CD4-positive, alpha-beta memory T cell (primary cell): ENCODE results near the gene DOLPP1. TPM values are rescaled to one million over a fixed set of nuclear protein-coding genes. Genes with fewer than 3 reads are reported as not detected.

Experiments used
- CTCF ChIA-PET: fragments of 350-600 bp; sonication (Branson Sonifier 250); formaldehyde crosslinking; loops from one replicate; lab custom pipeline; 2021; ENCODE audit warnings: inconsistent platforms; ENCODE audit not compliant: partially characterized antibody; lab: Charles Lee
- POLR2A ChIA-PET: fragments of 350-600 bp; sonication (Branson Sonifier 250); formaldehyde crosslinking; loops from one replicate; lab custom pipeline; 2021; ENCODE audit not compliant: partially characterized antibody; lab: Charles Lee
- DNase-seq, 5 donors: peaks; one replicate each; pipeline versions ENCODE4 v3.0.0 to v3.0.0-alpha.2; 2020 to 2022; ENCODE audit warnings: mixed read lengths in 1 of 5
- H3K27ac ChIP-seq: one replicate; pipeline ENCODE4 v1.7.0; 2013; ENCODE audit warnings: low read depth, low read length
- H3K27me3 ChIP-seq: 2 replicates; pipeline ENCODE4 v1.7.0; 2013; ENCODE audit warnings: mild to moderate bottlenecking, low read length, moderate library complexity; ENCODE audit not compliant: insufficient read depth
- H3K36me3 ChIP-seq: 2 replicates; pipeline ENCODE4 v1.7.0; 2013; ENCODE audit warnings: mild to moderate bottlenecking, low read length, moderate library complexity; ENCODE audit not compliant: insufficient read depth
- H3K4me1 ChIP-seq: 2 replicates; pipeline ENCODE4 v1.7.0; 2013; ENCODE audit warnings: mild to moderate bottlenecking, low read length, moderate library complexity; ENCODE audit not compliant: insufficient read depth
- H3K4me3 ChIP-seq, 2 donors: one replicate each; pipeline ENCODE4 v1.7.0; 2013; ENCODE audit warnings: low read length in 2 of 2, mild to moderate bottlenecking in 1 of 2
- H3K9me3 ChIP-seq, 2 donors: one replicate each; pipeline ENCODE4 v1.7.0; 2013; ENCODE audit warnings: low read length in 2 of 2, control low read depth in 1 of 2; ENCODE audit not compliant: control insufficient read depth in 1 of 2
- H3K27ac Mint-ChIP-seq, 7 donors: one replicate each; pipeline ENCODE4 v1.8.0; 2020 to 2021; ENCODE audit warnings: mixed read lengths in 7 of 7, mild to moderate bottlenecking in 6 of 7, inconsistent platforms in 3 of 7, moderate library complexity in 3 of 7
- H3K27me3 Mint-ChIP-seq, 2 donors: one replicate each; pipeline ENCODE4 v1.8.0; 2020 to 2021; ENCODE audit warnings: mixed read lengths in 2 of 2
- H3K36me3 Mint-ChIP-seq, 2 donors: one replicate each; pipeline ENCODE4 v1.8.0; 2020 to 2021; ENCODE audit warnings: mixed read lengths in 2 of 2, inconsistent platforms in 1 of 2, mild to moderate bottlenecking in 1 of 2
- H3K4me1 Mint-ChIP-seq, 4 donors: one replicate each; pipeline ENCODE4 v1.8.0; 2020 to 2021; ENCODE audit warnings: mixed read lengths in 4 of 4, mild to moderate bottlenecking in 1 of 4
- H3K4me3 Mint-ChIP-seq, 8 donors: one replicate each; pipeline ENCODE4 v1.8.0; 2020 to 2021; ENCODE audit warnings: mixed read lengths in 8 of 8, mild to moderate bottlenecking in 7 of 8, moderate library complexity in 6 of 8, inconsistent platforms in 3 of 8
- H3K9me3 Mint-ChIP-seq, 8 donors: one replicate each; pipeline ENCODE4 v1.8.0; 2020 to 2021; ENCODE audit warnings: mixed read lengths in 8 of 8, mild to moderate bottlenecking in 5 of 8, inconsistent platforms in 3 of 8, moderate library complexity in 1 of 8
- intact Hi-C: fragments of 100-400 bp; cut with micrococcal nuclease; formaldehyde crosslinking; loops from one replicate; pipeline ENCODE4 v1.15.1; 2023
- polyA plus RNA-seq, 2 donors: library from polyadenylated mRNA; unstranded; fragments of 300-500 nt; fragmentation: Illumina TruSeq; gene quantifications; one replicate each; pipeline ENCODE4 v1.2.3, GENCODE V29; 2021
- total RNA-seq, 2 experiments: library from RNA; stranded (reverse); gene quantifications; one replicate each; pipeline ENCODE4 v1.2.3, GENCODE V29; 2021

The DOLPP1 gene
- total and polyA plus RNA-seq, 4 experiments from 2014 or later = 10.1 to 13.0 (median 12.1) TPM

DNA sequence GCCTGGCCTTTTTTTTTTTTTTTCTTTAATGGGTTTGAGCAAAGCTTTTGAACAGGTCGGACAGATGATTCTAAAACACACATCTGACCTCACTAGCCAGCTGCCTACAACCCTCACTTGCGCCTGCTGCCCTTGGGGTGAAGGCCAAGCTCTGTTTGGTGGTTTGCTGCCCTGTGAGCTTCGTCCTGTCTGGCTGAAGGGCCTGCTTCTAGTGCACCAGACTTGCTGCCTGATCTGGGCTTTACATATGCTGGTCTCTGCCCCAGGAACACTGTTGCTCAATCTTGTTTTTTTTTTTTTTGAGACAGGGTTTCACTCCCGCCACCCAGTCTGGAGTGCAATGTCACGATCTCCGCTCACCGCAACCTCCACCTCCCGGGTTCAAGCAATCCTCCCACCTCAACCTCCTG is 16.4 kb upstream of the DOLPP1 start:
- Histone ChIP-seq H3K4me1 (peaks cover 17% of the 10 kb centered on the region), H3K9me3 (no peaks in the 10 kb centered on the region), H3K4me3 (no peak overlapping the region), H3K27ac (no peak overlapping the region), H3K36me3 (peaks cover 41% of the 10 kb centered on the region), H3K27me3 (no peaks in the 10 kb centered on the region)
- Mint-ChIP-seq H3K27me3 (no peaks in the 10 kb centered on the region), H3K4me3 (no peak overlapping the region), H3K27ac (peak overlapping the region in 1 of 7 donors; percentile 36), H3K36me3 (peaks cover 16 to 39% of the 10 kb centered on the region in 2 donors), H3K9me3 (no peaks in the 10 kb centered on the region), H3K4me1 (peaks cover 7 to 13% (median 10%) of the 10 kb centered on the region in 4 donors)
- POLR2A ChIA-PET = no interaction called here
- CTCF ChIA-PET = no interaction called here
- intact Hi-C loops = no loop called here
- DNase-seq = no peak

- no peak overlapping the region for H3K4me3 ChIP-seq
- ChIA-PET CTCF (interaction anchor here (1.0 kb wide), 1 partner anchor 10 kb away, joined by 3 read pairs; no protein-coding TSS in a partner anchor), POLR2A (interaction anchor here (0.8 to 1.4 kb wide), 2 partner anchors 13 to 33 kb away, joined by 3 to 7 read pairs; partner anchors contain the start of gene DOLPP1)
- H3K27ac ChIP-seq = peak overlapping the region; percentile 49
- no peak for DNase-seq
- peaks cover 49% of the 10 kb centered on the region for H3K4me1 ChIP-seq
- no peaks in the 10 kb centered on the region for H3K27me3 ChIP-seq
- H3K9me3 ChIP-seq = no peaks in the 10 kb centered on the region
- H3K4me3 Mint-ChIP-seq = no peak overlapping the region
- peaks cover 16 to 30% of the 10 kb centered on the region in 2 donors for H3K36me3 Mint-ChIP-seq
- no peaks in the 10 kb centered on the region for H3K9me3 Mint-ChIP-seq
- H3K27me3 Mint-ChIP-seq = no peaks in the 10 kb centered on the region
- H3K4me1 Mint-ChIP-seq = peaks cover 12 to 42% (median 21%) of the 10 kb centered on the region in 4 donors
- intact Hi-C loops = no loop called here
- H3K36me3 ChIP-seq = peaks cover 26% of the 10 kb centered on the region
- peak overlapping the region in 4 of 7 donors; percentile 63 to 88 (median 75) for H3K27ac Mint-ChIP-seq
These were observed 12.8 kb upstream of the DOLPP1 start for GRCh38 chr9:129068110-129068509.

GRCh38 chr9:129068990-129069861 is 11.7 kb upstream of the DOLPP1 start:
- peak; percentile 51 to 67 (median 58) for DNase-seq
- no peaks in the 10 kb centered on the region for H3K27me3 ChIP-seq
- peak overlapping the region; percentile 49 for H3K27ac ChIP-seq
- intact Hi-C loops = no loop called here
- H3K36me3 Mint-ChIP-seq = peaks cover 11 to 25% of the 10 kb centered on the region in 2 donors
- peak overlapping the region; percentile 72 to 92 (median 83) for H3K27ac Mint-ChIP-seq
- no peak overlapping the region for H3K4me3 ChIP-seq
- CTCF ChIA-PET = interaction anchor here (0.9 kb wide), 1 partner anchor 33 kb away, joined by 3 read pairs; the partner anchor contains the start of gene MIGA2
- POLR2A ChIA-PET = interaction anchor here (1.3 to 3.3 kb wide), 4 partner anchors 9 to 167 kb away, joined by 3 to 19 read pairs (median 4); partner anchors contain the start of genes DOLPP1 and MIGA2
- peak overlapping the region in 7 of 8 donors; percentile 15 to 71 (median 54) for H3K4me3 Mint-ChIP-seq
- peaks cover 22% of the 10 kb centered on the region for H3K36me3 ChIP-seq
- peaks cover 56% of the 10 kb centered on the region for H3K4me1 ChIP-seq
- peaks cover 14 to 51% (median 26%) of the 10 kb centered on the region in 4 donors for H3K4me1 Mint-ChIP-seq
- no peaks in the 10 kb centered on the region for H3K27me3 Mint-ChIP-seq
- no peaks in the 10 kb centered on the region for H3K9me3 Mint-ChIP-seq
- no peaks in the 10 kb centered on the region for H3K9me3 ChIP-seq

DNA sequence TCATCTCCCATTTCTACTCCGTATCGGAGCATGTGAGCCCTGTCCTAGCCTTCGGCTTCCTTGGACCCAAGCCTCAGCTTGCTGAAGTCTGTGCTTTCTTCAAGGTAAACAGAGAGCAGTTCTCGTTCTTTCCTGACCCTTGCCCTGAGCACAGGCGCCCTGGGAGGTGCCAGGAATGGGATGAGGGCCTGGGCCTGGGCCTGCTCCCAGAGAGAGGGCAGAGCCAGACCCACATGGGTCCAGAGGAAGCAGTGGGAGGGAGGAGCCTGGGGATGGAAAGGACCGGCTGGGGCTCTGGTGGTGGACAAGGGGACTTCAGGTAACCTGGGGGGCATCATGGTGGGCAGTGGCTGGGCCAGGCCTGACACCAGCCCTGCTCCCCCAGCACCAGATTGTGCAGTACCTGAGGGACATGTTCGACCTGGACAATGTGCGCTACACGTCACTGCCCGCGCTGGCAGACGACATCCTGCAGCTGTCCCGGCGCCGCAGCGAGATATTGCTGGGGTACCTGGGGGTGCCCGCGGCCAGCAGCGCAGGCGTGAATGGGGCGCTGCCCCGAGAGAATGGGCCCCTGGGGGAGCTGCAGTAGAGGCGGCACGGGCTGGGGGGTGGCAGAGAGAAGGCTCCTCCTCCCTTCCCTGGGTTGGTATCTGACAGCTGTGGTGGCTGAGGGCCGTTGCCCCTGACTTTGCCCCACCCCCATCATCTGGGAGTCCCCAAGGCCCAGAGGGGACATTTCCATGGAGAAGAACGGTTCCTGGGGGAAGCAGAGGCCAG is 10.9 kb upstream of the DOLPP1 start:
- POLR2A ChIA-PET = interaction anchor here (1.3 to 3.3 kb wide), 4 partner anchors 8 to 168 kb away, joined by 3 to 19 read pairs (median 4); partner anchors contain the start of genes DOLPP1 and MIGA2
- Mint-ChIP-seq H3K27ac (peak overlapping the region in 5 of 7 donors; percentile 73 to 91 (median 83)), H3K4me3 (peak overlapping the region in 2 of 8 donors; percentile 15 to 71), H3K36me3 (peaks cover 11 to 22% of the 10 kb centered on the region in 2 donors), H3K9me3 (no peaks in the 10 kb centered on the region), H3K4me1 (peaks cover 14 to 54% (median 28%) of the 10 kb centered on the region in 4 donors), H3K27me3 (no peaks in the 10 kb centered on the region)
- no peak for DNase-seq
- Histone ChIP-seq H3K4me3 (no peak overlapping the region), H3K9me3 (no peaks in the 10 kb centered on the region), H3K27ac (no peak overlapping the region), H3K27me3 (no peaks in the 10 kb centered on the region), H3K4me1 (peaks cover 61% of the 10 kb centered on the region), H3K36me3 (peaks cover 18% of the 10 kb centered on the region)
- CTCF ChIA-PET = interaction anchor here (0.9 kb wide), 1 partner anchor 34 kb away, joined by 3 read pairs; the partner anchor contains the start of gene MIGA2
- intact Hi-C loops = no loop called here

- no peaks in the 10 kb centered on the region for H3K9me3 ChIP-seq
- no peak overlapping the region for H3K4me3 ChIP-seq
- CTCF ChIA-PET = no interaction called here
- DNase-seq = no peak
- H3K4me3 Mint-ChIP-seq = no peak overlapping the region
- H3K27me3 Mint-ChIP-seq = no peaks in the 10 kb centered on the region
- H3K36me3 Mint-ChIP-seq = peaks cover 6 to 15% of the 10 kb centered on the region in 2 donors
- H3K27ac Mint-ChIP-seq = peak overlapping the region in 6 of 7 donors; percentile 36 to 91 (median 58)
- H3K4me1 Mint-ChIP-seq = peaks cover 14 to 54% (median 28%) of the 10 kb centered on the region in 4 donors
- no peaks in the 10 kb centered on the region for H3K27me3 ChIP-seq
- H3K4me1 ChIP-seq = peaks cover 61% of the 10 kb centered on the region
- POLR2A ChIA-PET = interaction anchor here (0.6 to 3.3 kb wide), 2 partner anchors 10 to 66 kb away, joined by 3 to 19 read pairs; partner anchors contain the start of gene DOLPP1
- intact Hi-C loops = no loop called here
- H3K27ac ChIP-seq = no peak overlapping the region
- no peaks in the 10 kb centered on the region for H3K9me3 Mint-ChIP-seq
- peaks cover 14% of the 10 kb centered on the region for H3K36me3 ChIP-seq
These were observed 10.0 kb upstream of the DOLPP1 start for GRCh38 chr9:129070696-129071525.

GRCh38 chr9:129071526-129072126 is 9.3 kb upstream of the DOLPP1 start:
- Mint-ChIP-seq H3K4me3 (peak overlapping the region in 4 of 8 donors; percentile 21 to 58 (median 34)), H3K9me3 (no peaks in the 10 kb centered on the region), H3K27me3 (no peaks in the 10 kb centered on the region), H3K4me1 (peaks cover 14 to 54% (median 28%) of the 10 kb centered on the region in 4 donors), H3K36me3 (peaks cover 6 to 15% of the 10 kb centered on the region in 2 donors), H3K27ac (peak overlapping the region; percentile 25 to 91 (median 83))
- H3K27ac ChIP-seq = no peak overlapping the region
- DNase-seq = peak; percentile 22 to 51 (median 45)
- H3K4me1 ChIP-seq = peaks cover 61% of the 10 kb centered on the region
- no peak overlapping the region for H3K4me3 ChIP-seq
- H3K27me3 ChIP-seq = no peaks in the 10 kb centered on the region
- peaks cover 12% of the 10 kb centered on the region for H3K36me3 ChIP-seq
- CTCF ChIA-PET = interaction anchor here (1.1 kb wide), 1 partner anchor 60 kb away, joined by 3 read pairs; no protein-coding TSS in a partner anchor
- intact Hi-C loops = no loop called here
- POLR2A ChIA-PET = interaction anchor here (1.7 to 3.3 kb wide), 2 partner anchors 9 kb away, joined by 7 to 19 read pairs; partner anchors contain the start of gene DOLPP1
- no peaks in the 10 kb centered on the region for H3K9me3 ChIP-seq
